Epithelial cell of proximal tubule (primary cell): ENCODE results near the gene IFI27L2. TPM values are rescaled to one million over a fixed set of nuclear protein-coding genes. Genes with fewer than 3 reads are reported as not detected.

Source experiments
- DNase-seq: peaks from one replicate; pipeline ENCODE4 v3.0.0-alpha.2; 2011; ENCODE audit warnings: low read depth
- H3K4me3 ChIP-seq: 2 replicates; pipeline ENCODE4 v1.5.1; 2011; ENCODE audit warnings: low read depth, mild to moderate bottlenecking, low read length
- total RNA-seq: library from RNA; depleted of rRNA; stranded (reverse); fragments of >200 nt; gene quantifications from 2 replicates; pipeline ENCODE4 v1.2.3, GENCODE V29; 2015
- TF ChIP-seq, protein P1 (sequence below): conservative IDR thresholded peaks from 2 replicates; pipeline ENCODE4 v1.5.1; 2012; ENCODE audit warnings: low read depth, mild to moderate bottlenecking, low read length

Gene IFI27L2
- total RNA-seq, 1 donor from 2014 or later = 139 TPM

DNA sequence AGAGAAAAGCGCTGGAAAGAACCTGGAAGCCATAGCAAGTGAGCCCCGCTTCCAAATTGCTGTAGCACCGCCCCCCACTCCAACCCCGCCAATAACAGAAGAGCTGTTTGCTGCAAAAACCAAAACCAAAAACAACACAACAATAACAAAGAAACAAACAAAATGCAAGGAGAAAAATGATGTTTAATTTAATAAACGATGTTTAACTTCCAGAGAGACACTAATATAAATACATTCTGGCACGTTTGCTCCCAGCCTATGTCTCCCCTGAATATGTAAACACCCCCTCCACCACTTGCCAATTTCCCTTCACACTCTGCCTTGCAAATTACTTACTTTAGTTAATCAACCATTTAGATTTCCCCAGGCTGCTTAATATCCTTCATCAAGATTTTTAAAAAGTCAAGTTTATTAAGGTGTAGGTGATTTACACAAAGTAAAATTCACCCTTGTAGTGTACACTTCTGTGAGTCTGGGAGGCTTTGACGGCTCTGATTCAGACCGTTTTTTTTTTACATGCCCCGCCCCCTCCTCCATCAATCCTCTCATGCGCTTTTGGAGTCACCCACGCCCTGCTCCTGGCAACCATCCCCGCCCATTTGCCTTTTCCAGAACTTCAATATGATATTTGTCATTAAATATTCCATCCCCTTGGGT is 482 bp upstream of the IFI27L2 start:
- TF ChIP-seq, protein P1, sequence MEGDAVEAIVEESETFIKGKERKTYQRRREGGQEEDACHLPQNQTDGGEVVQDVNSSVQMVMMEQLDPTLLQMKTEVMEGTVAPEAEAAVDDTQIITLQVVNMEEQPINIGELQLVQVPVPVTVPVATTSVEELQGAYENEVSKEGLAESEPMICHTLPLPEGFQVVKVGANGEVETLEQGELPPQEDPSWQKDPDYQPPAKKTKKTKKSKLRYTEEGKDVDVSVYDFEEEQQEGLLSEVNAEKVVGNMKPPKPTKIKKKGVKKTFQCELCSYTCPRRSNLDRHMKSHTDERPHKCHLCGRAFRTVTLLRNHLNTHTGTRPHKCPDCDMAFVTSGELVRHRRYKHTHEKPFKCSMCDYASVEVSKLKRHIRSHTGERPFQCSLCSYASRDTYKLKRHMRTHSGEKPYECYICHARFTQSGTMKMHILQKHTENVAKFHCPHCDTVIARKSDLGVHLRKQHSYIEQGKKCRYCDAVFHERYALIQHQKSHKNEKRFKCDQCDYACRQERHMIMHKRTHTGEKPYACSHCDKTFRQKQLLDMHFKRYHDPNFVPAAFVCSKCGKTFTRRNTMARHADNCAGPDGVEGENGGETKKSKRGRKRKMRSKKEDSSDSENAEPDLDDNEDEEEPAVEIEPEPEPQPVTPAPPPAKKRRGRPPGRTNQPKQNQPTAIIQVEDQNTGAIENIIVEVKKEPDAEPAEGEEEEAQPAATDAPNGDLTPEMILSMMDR = no peak
- H3K4me3 ChIP-seq = peak overlapping the region; percentile 75
- no peak for DNase-seq

- peak overlapping the region; percentile 75 for H3K4me3 ChIP-seq
- TF ChIP-seq, protein P1 = no peak
- no peak for DNase-seq
Measured at GRCh38 chr14:94128216-94128839, 1.1 kb downstream of the IFI27L2 start.

DNA sequence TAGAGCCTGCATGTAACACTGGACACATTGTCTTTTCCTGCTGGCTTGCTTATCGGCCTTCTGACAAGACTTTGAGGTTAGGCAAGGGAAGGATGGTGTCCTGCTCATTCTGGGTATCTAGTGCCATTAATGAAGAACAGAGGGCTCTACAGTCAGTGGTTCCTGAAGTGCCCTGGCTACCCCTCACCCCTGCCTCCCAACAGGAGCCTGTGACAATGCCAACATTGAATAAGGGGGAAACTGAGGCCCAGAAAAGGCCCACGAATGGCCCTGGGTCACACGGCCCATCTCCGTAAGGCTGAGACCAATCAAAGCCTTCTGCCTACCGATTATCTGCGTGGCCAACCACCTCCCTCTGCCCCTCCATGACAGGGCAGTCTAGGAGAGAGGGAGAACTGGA is 2.1 kb downstream of the IFI27L2 start:
- TF ChIP-seq, protein P1 = no peak
- no peak overlapping the region for H3K4me3 ChIP-seq
- DNase-seq = no peak

- no peak for DNase-seq
- TF ChIP-seq, protein P1 = no peak
- H3K4me3 ChIP-seq = no peak overlapping the region
Measured at GRCh38 chr14:94126800-94127199, 2.6 kb downstream of the IFI27L2 start.

DNA sequence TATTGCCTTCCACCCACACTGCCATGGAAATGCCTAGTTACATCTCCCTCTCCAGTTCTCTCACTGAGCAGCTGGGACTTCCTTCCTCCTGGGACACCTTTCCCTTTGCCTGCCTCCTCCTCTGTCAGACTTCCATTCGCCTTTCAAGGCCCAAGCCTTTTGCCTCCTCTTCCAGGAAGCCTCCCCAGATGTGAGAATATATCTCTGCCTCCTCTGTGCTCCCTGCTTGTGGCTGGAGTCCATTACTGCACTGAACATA is 3.1 kb downstream of the IFI27L2 start:
- TF ChIP-seq, protein P1 = no peak
- no peak for DNase-seq
- no peak overlapping the region for H3K4me3 ChIP-seq

GRCh38 chr14:94125659-94126418 is 3.6 kb downstream of the IFI27L2 start:
- TF ChIP-seq, protein P1 = no peak
- no peak for DNase-seq
- H3K4me3 ChIP-seq = no peak overlapping the region
